GM12878 (cell line): ENCODE results near the gene PNPLA8. TPM values are rescaled to one million over a fixed set of nuclear protein-coding genes. Genes with fewer than 3 reads are reported as not detected.

ENCODE experiments used
- ATAC-seq: fragments of 200-7000 bp; cut with Tn5 transposase; 3 replicates; pipeline ENCODE4 v1.9.1; 2020; ENCODE audit warnings: mild to moderate bottlenecking, moderate library complexity
- BruUV-seq: library from RNA; stranded (reverse); fragments of 400-500 nt; replicated peaks from 2 replicates; lab custom pipeline; 2021; lab: Mats Ljungman, UMichigan
- CTCF ChIA-PET: fragments of 300-600 bp; sonication (Branson Sonifier 250); formaldehyde crosslinking; extraction: SDS; loops from one replicate; lab custom pipeline; 2021; ENCODE audit warnings: inconsistent platforms; lab: Yijun Ruan, JAX
- POLR2A ChIA-PET: fragments of 350-600 bp; formaldehyde crosslinking; extraction: SDS; loops from one replicate; lab custom pipeline; 2021; ENCODE audit warnings: inconsistent platforms; lab: Charles Lee
- RAD21 ChIA-PET: fragments of 300-600 bp; sonication (Branson Sonifier 250); formaldehyde crosslinking; loops from one replicate; lab custom pipeline; 2023; ENCODE audit warnings: antibody characterized with exemption; ENCODE audit not compliant: unreplicated experiment; lab: Charles Lee
- SMC1A ChIA-PET: fragments of 300-600 bp; sonication (Branson Sonifier 250); formaldehyde crosslinking; loops from one replicate; lab custom pipeline; 2023; ENCODE audit not compliant: unreplicated experiment, uncharacterized antibody; lab: Charles Lee
- DNase-seq: peaks from one replicate; pipeline ENCODE4 v3.0.0-alpha.2; 2011; ENCODE audit warnings: low read depth, low spot score
- FAIRE-seq: peaks from 3 replicates; lab custom pipeline; 2011; peaks lifted over from hg19 to GRCh38; lab: Jason Lieb, UNC
- H2AFZ ChIP-seq: 2 replicates; pipeline ENCODE4 v1.6.0; 2011; ENCODE audit warnings: low read depth, low read length, control low read depth; ENCODE audit not compliant: control insufficient read depth
- H3K27ac ChIP-seq: 2 replicates; pipeline ENCODE4 v1.5.1; 2011; ENCODE audit warnings: control low read depth; ENCODE audit not compliant: control insufficient read depth, insufficient read depth
- H3K27me3 ChIP-seq, 2 experiments: replicated peaks in 1 of 2; 2 replicates each; pipeline versions ENCODE4 v1.6.0 to v1.6.1; 2011; ENCODE audit warnings: low read length in 1 of 2; ENCODE audit not compliant: control insufficient read depth in 2 of 2, insufficient read depth in 2 of 2
- H3K36me3 ChIP-seq, 2 experiments: 2 replicates each; pipeline ENCODE4 v1.5.1; 2011; ENCODE audit warnings: low read length in 1 of 2; ENCODE audit not compliant: control insufficient read depth in 2 of 2, insufficient read depth in 2 of 2
- H3K4me1 ChIP-seq: 2 replicates; pipeline ENCODE4 v1.6.1; 2011; ENCODE audit warnings: mild to moderate bottlenecking, low read length, moderate library complexity, mixed read lengths; ENCODE audit not compliant: control insufficient read depth, insufficient read depth
- H3K4me2 ChIP-seq: 2 replicates; pipeline ENCODE4 v1.6.0; 2011; ENCODE audit warnings: control low read depth; ENCODE audit not compliant: control insufficient read depth, insufficient read depth
- H3K4me3 ChIP-seq: fragments of 200-600 bp; sonication (generic); 2 replicates; pipeline ENCODE4 v1.5.1; 2016
- H3K79me2 ChIP-seq: 2 replicates; pipeline ENCODE4 v1.6.0; 2011; ENCODE audit warnings: low read length; ENCODE audit not compliant: control insufficient read depth, insufficient read depth
- H3K9ac ChIP-seq: 2 replicates; pipeline ENCODE4 v1.8.0; 2011; ENCODE audit warnings: low read length, control low read depth, mixed read lengths; ENCODE audit not compliant: control insufficient read depth, insufficient read depth
- H3K9me3 ChIP-seq: replicated peaks from 3 replicates; pipeline ENCODE4 v1.5.1; 2011; ENCODE audit warnings: mild to moderate bottlenecking, low read length; ENCODE audit not compliant: control insufficient read depth, insufficient read depth
- H4K20me1 ChIP-seq: 2 replicates; pipeline ENCODE4 v1.6.0; 2011; ENCODE audit not compliant: control insufficient read depth, insufficient read depth
- CTCF ChIP-seq, 3 experiments: IDR thresholded peaks in 2 of 3; conservative IDR thresholded peaks in 1 of 3; 2 replicates each; pipeline ENCODE4 v1.5.1; 2011; ENCODE audit warnings: low read depth in 3 of 3, low read length in 3 of 3, mild to moderate bottlenecking in 3 of 3, control low read depth in 2 of 3, moderate library complexity in 2 of 3, inconsistent platforms in 1 of 3, mixed read lengths in 1 of 3; ENCODE audit not compliant: control insufficient read depth in 2 of 3, insufficient read depth in 1 of 3; ENCODE audit errors: extremely low read depth in 1 of 3
- GABPA ChIP-seq: IDR thresholded peaks from 2 replicates; pipeline ENCODE4 v1.6.1; 2014; ENCODE audit warnings: antibody characterized with exemption, low read depth, mild to moderate bottlenecking, inconsistent platforms
- NKRF ChIP-seq: fragments of 450-650 bp; conservative IDR thresholded peaks from 2 replicates; pipeline ENCODE4 v1.6.1; 2017; ENCODE audit warnings: mild to moderate bottlenecking, moderate library complexity
- RAD21 ChIP-seq: IDR thresholded peaks from 2 replicates; pipeline ENCODE4 v1.6.1; 2011; ENCODE audit warnings: mild to moderate bottlenecking, low read depth, low read length, moderate library complexity; ENCODE audit not compliant: insufficient read depth
- RFX5 ChIP-seq: IDR thresholded peaks from 2 replicates; pipeline ENCODE4 v1.6.1; 2011; ENCODE audit warnings: low read depth, low read length, improper control_type of control experiment
- SMC3 ChIP-seq: IDR thresholded peaks from 2 replicates; pipeline ENCODE4 v1.6.1; 2011; ENCODE audit warnings: low read length, improper control_type of control experiment, borderline replicate concordance
- SPI1 ChIP-seq: IDR thresholded peaks from 2 replicates; pipeline ENCODE4 v1.6.1; 2011; ENCODE audit warnings: low read depth, mild to moderate bottlenecking, low read length, moderate library complexity, borderline replicate concordance; ENCODE audit not compliant: insufficient read depth
- WGBS: methylation state at CpG from one replicate; pipeline ENCODE4 v1.1.6; 2016; ENCODE audit warnings: low lambda C conversion rate; ENCODE audit not compliant: insufficient replicate concordance, insufficient coverage; ENCODE audit errors: missing lambda C conversion rate; 5-methylcytosine and 5-hydroxymethylcytosine counted together
- in situ Hi-C: fragments of 300-500 bp; cut with MboI; formaldehyde crosslinking; loops from 9 replicates; pipeline ENCODE4 v1.14.3; 2018; ENCODE audit warnings: mixed read lengths
- intact Hi-C: fragments of 100-400 bp; cut with micrococcal nuclease; formaldehyde crosslinking; loops from one replicate; pipeline ENCODE4 v1.14.2; 2022; ENCODE audit not compliant: unreplicated experiment
- polyA plus RNA-seq, 11 experiments: library from polyadenylated mRNA; depleted of rRNA in 4 of 11; unstranded in 6 of 11; stranded (reverse) in 5 of 11; fragments of >200 nt; fragmentation: Nextera tagmentation in 4 of 11; fragmentation: Illumina TruSeq in 1 of 11; extraction: Ambion mirVana in 4 of 11; extraction: Trizol in 1 of 11; gene quantifications; 1 replicate in 1 of 11; 2 replicates in 10 of 11; pipeline versions ENCODE4 v1.2.1 to v1.2.3, GENCODE V29; 2011 to 2016; ENCODE audit warnings: inconsistent platforms in 2 of 11, missing spikeins in 2 of 11, low read depth in 1 of 11
- total RNA-seq, 4 experiments: library from RNA; depleted of rRNA in 3 of 4; stranded (reverse); fragments of >200 nt in 3 of 4; fragmentation: Illumina TruSeq in 1 of 4; extraction: Trizol in 1 of 4; gene quantifications; 2 replicates each; pipeline versions ENCODE4 v1.2.1 to v1.2.3, GENCODE V29; 2013 to 2021

PNPLA8 gene
- total and polyA plus RNA-seq, 10 of the 15 experiments (the other 5 are each of a cell fraction or from before 2014, with no cell fraction given) = 8.0 to 16.3 (median 12.2) TPM

- no peak for FAIRE-seq
- no peak overlapping the region for H3K9ac ChIP-seq
- H2AFZ ChIP-seq = no peak overlapping the region
- H3K36me3 ChIP-seq = peaks cover 0 to 3% of the 10 kb centered on the region in 2 experiments; a peak in 2 of 4 replicates
- POLR2A ChIA-PET = interaction anchor here (0.7 kb wide), 2 partner anchors 54 to 78 kb away, joined by 3 to 5 read pairs; no protein-coding TSS in a partner anchor
- SMC1A ChIA-PET = interaction anchor here (1.2 to 6.8 kb wide), 6 partner anchors 15 to 317 kb away, joined by 4 to 52 read pairs (median 8); no protein-coding TSS in a partner anchor
- H3K27ac ChIP-seq = no peak overlapping the region
- intact Hi-C loops = no loop called here
- no peak for DNase-seq
- no peak overlapping the region for H3K4me3 ChIP-seq
- WGBS = 77% methylated on average over 5 of the region's 6 CpGs
- no peaks in the 10 kb centered on the region for H3K9me3 ChIP-seq
- no peak overlapping the region for H3K4me2 ChIP-seq
- RAD21 ChIA-PET = interaction anchor here (0.6 to 1.1 kb wide), 2 partner anchors 315 to 317 kb away, joined by 3 read pairs; no protein-coding TSS in a partner anchor
- in situ Hi-C loops = no loop called here
- no peaks in the 10 kb centered on the region for H3K27me3 ChIP-seq
- TF ChIP-seq NKRF = no peak
- no peaks in the 10 kb centered on the region for H4K20me1 ChIP-seq
- H3K79me2 ChIP-seq = no peaks in the 10 kb centered on the region
- no peak for ATAC-seq
- no TSS peak for BruUV-seq
- CTCF ChIA-PET = interaction anchor here (0.7 to 4.1 kb wide), 14 partner anchors 9 to 319 kb away, joined by 3 to 48 read pairs (median 4); partner anchors contain the start of gene PNPLA8
- H3K4me1 ChIP-seq = no peaks in the 10 kb centered on the region
Measured at GRCh38 chr7:108498481-108498880, 27.5 kb downstream of the PNPLA8 start.

- in situ Hi-C loops = no loop called here
- no peaks in the 10 kb centered on the region for H3K9me3 ChIP-seq
- H3K27ac ChIP-seq = no peak overlapping the region
- no peak overlapping the region for H2AFZ ChIP-seq
- ChIA-PET POLR2A (no interaction called here), SMC1A (interaction anchor here (0.5 to 6.8 kb wide), 35 partner anchors 10 to 582 kb away, joined by 3 to 52 read pairs (median 4); partner anchors contain the start of genes NRCAM and PNPLA8), RAD21 (interaction anchor here (0.6 to 2.7 kb wide), 26 partner anchors 11 to 383 kb away, joined by 3 to 33 read pairs (median 4); no protein-coding TSS in a partner anchor), CTCF (interaction anchor here (0.6 to 5.4 kb wide), 45 partner anchors 12 to 391 kb away, joined by 3 to 60 read pairs (median 6); partner anchors contain the start of genes DNAJB9, NRCAM, PNPLA8 and THAP5)
- TF ChIP-seq GABPA = no peak
- TF ChIP-seq CTCF (IDR thresholded peaks at IDR 0.05 in 2 of 3, conservative IDR thresholded peaks at IDR 0.05 in 1 of 3; ENCODE audit: control insufficient read depth in 2 of 3, extremely low read depth in 1 of 3, insufficient read depth in 1 of 3, low read depth in 3 of 3, low read length in 3 of 3) = peak; percentile 71 to 79 (median 73); a peak in 5 of 6 replicates
- TF ChIP-seq SMC3 = peak; percentile 71; the same call in 1 of the 2 replicates
- TF ChIP-seq RAD21 = peak; percentile 85
- peak; percentile 30; the same call in 1 of the 2 replicates for TF ChIP-seq SPI1
- no peak for TF ChIP-seq RFX5
- no peaks in the 10 kb centered on the region for H3K27me3 ChIP-seq
- no peak overlapping the region for H3K4me3 ChIP-seq
- no peaks in the 10 kb centered on the region for H3K79me2 ChIP-seq
- H3K9ac ChIP-seq = no peak overlapping the region
- intact Hi-C loops = loop anchor here (1.0 to 2.0 kb wide), 3 partner anchors 44 to 316 kb away; no protein-coding TSS in a partner anchor
- H3K36me3 ChIP-seq = peaks cover 0 to 3% of the 10 kb centered on the region in 2 experiments; a peak in 2 of 4 replicates
- ATAC-seq (peak; percentile 80), DNase-seq (peak; percentile 24), FAIRE-seq (peak; percentile 88)
- BruUV-seq = no TSS peak
- no peaks in the 10 kb centered on the region for H3K4me1 ChIP-seq
- 100% methylated on average over 3 of the region's 3 CpGs for WGBS
- no peaks in the 10 kb centered on the region for H4K20me1 ChIP-seq
- no peak overlapping the region for H3K4me2 ChIP-seq
Measured at GRCh38 chr7:108497082-108497725, 28.7 kb downstream of the PNPLA8 start.
